HG02678 (cell line): Measurements from ENCODE around the gene BBS9.
"Not testable (repeated sequence)": the region's sequence is repeated elsewhere in the genome, so short reads cannot be mapped to it uniquely, and the experiment has no call there.

Experiments used
- ATAC-seq: cut with Tn5 transposase; IDR thresholded peaks from one replicate; pipeline ENCODE4 v1.9.1; 2021; ENCODE audit warnings: mild to moderate bottlenecking, moderate library complexity; ENCODE audit not compliant: unreplicated experiment

The BBS9 gene

DNA sequence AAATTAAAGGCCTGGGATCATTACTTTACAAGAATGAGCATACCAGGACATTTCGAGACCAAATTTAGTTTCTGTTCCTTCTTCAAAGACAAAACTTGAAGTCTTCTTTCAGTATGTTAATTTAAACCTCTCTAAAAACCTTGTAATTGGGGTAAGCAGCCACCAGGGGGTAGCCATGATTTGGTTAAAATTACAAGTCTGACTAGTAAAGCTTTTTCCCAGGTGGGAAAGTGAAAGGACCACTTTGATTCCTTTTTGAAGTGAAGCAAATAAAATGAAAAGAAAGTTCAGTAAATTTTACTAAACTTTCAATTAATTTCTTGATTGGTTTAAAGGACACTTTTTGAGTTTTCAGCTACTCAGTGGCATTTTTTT is 294.3 kb downstream of the BBS9 start:
- ATAC-seq, result peak; percentile 85

GRCh38 chr7:33425395-33425794 is 296.0 kb downstream of the BBS9 start:
- ATAC-seq, result no peak

DNA sequence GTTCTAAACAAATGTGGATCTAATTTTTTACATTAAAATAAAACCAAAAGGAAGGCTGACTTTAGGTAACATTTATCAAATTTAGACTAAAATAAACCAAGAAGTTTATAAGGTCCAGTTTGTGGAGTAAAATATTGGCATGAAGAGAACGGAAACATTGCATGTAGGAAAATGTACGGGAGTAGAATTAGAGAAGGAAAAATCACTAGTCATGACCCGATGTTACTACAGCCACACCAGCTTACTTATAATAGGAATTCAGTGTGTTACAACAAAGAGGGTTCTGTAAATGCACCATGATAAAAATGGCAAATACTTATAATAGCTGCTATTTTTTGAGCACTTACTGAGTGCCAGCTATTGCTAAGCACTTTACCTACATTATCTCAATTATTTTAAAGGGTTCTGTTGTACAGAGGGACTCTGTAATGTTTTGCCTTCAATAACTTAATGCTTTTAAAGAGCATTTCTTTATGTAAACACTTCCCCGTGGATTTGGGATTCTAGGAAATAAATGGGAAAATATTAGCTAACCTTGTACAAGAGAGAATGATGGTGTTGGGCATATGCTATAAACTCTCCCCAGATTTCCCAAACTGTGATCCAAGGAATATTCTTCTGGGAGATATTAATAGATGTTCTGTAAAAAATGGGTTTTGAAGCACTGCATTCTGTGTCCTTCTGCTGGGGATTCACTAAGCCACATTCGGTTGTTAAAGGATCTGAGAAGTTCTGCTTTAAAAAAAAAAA is 296.7 kb downstream of the BBS9 start:
- no peak for ATAC-seq

DNA sequence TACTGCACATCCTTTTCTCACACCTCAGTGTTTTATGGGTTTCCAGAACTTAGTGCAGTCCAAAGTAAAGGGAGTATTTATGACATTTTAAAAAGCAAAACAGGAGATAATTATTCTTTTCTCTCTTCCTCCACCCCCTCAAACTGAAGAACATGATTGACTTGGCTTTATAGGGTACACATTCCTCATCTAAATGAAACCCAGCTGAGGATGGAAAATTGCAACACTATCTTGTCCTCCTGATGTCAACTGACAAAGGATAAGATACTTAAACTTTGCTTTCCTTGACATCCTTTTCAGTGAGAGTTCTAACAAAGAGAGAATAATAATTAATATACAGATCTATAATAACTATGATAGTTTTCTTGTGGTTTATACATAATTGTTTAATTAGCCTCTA is 299.1 kb downstream of the BBS9 start:
- no peak for ATAC-seq

DNA sequence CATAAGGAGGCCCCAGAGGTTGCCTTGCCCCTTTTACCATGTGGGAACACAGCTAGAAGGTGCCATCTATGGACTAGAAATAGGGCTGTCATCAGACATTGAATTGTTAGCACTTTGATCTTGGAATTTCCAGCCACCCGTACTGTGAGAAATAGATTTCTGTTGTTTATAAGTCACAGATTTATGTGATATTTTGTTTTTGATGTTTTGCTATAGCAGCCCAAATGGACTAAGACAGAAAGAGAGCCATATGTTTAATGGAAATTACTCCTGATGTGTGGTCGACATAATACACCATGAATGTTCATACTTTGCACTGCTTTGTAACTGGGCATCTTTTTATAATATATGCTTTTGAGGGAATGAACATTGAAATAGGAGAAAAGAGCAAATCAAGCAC is 302.2 kb downstream of the BBS9 start:
- no peak for ATAC-seq

DNA sequence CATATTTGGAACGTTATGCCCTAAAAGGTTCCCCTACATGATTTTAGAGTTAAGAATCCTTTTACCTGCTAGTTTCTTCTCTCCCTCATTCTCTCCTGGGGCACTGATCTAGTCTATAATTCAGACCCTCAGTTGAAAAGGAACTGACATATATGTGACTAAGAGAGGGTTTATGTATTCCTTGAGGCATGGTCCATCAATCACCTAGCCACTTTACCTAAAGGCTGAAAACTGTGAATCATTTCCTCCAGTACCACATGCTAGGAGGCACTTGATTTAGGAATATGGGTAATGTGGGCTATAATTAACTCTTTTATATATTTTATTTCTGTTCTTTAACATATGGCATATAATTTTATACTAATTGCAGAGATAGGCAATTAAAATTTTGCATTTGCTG is 303.5 kb downstream of the BBS9 start:
- no peak for ATAC-seq

DNA sequence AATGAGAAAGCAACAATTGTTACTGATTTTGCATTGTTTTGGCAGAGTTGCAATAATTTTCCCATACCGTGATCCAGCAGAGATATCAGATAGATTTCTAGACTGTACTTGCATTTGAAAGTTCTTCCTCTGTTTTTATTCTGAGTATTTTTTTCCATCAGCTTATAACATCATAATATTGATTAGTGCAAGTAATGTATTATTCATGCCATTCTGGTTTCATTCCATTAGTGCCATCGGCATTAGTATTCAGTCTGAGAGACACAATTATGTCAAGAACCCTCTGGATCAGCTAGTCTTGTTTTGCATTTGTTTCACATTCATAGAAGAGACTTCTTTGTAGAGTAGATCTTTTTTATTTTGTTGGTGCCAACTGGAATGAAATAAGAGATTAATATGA is 304.0 kb downstream of the BBS9 start:
- no peak for ATAC-seq

DNA sequence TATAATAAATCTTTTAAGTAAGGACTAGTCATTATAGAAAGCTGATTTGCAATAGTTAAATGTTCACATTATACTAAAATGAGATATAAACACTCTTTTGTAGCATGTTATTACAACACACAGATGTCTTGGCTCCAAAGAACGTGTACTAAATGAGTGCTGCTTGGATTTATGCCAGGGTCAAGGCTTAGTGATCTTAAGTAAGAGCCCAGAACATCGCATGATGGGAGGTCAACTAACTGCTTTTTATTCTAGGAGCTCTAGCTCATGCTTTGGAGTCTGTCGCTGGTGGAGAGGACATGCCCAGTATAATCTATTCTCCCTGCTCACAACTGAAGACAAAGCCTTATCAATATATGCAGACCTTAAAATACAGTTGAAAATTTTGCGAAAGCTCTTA is 315.1 kb downstream of the BBS9 start:
- no peak for ATAC-seq

DNA sequence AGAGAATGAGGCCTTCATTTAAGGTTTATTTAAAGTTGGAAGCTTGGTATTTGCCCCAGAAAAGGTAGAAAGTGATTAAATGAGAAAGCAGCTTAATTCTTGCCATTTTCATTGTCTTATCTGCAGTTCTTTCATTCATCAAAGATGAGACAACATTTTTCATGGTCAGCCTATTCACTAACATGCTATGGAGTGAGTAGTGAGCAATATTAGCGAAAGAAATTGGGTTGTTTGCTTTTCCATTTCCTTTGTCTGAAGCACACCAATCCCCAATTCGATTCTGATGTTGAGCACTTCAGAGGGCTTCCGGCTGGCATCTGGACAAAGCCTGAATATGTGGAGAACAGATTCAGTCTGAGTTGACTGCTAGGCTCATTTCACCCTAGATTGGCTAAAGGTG is 317.2 kb downstream of the BBS9 start:
- no peak for ATAC-seq

- no peak for ATAC-seq
Measured at GRCh38 chr7:33448035-33448434, 318.7 kb downstream of the BBS9 start.

DNA sequence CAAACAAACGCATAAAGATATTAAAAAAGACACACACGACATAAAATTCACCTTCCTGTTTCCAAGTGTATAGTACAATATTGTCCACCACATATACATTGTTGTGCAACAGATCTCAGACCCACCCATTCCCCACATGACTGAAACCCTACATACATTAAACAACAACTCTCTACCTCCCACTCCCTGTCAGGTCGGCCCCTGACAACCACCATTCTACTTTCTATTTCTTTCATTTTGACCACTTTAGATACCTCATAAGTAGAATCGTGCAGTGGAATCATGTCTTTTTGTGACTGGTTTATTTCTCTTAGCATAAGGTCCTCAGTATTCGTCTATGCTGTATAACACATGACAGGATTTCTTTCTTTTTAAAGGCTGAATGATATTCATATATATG is 320.5 kb downstream of the BBS9 start:
- ATAC-seq, result no peak

DNA sequence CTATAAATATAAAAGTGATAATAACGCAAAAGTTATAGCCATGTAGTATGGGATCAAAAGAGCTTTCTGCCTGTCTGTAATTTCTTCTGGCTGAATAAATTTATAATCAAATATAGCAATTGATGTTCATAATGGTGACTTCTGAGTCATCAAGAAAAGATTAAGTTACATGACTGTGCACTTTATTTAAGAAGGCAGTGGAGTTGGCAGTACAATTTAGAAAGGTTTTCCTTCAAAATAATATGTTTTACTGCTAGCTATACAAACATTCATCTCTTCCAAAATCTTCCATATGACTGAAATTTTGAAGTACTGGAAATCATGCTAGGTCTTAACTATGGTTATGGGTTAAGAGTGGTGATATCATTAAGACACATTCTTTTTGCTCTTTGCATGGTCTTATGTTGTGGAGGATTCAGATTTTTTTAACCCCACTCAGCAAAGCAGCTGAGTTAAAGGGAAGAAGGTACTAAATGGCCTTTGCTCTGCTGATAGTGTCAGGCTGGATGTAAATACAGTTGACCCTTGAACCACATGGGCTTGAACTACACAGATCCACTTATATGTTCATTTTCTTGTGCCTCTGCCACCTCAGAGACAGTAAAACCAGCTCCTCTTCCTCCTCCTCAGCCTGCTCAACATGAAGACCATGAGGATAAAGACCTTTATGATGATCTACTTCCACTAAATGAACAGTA is 323.6 kb downstream of the BBS9 start:
- no peak for ATAC-seq

- ATAC-seq, result no peak
Measured at GRCh38 chr7:33457039-33457438, 327.7 kb downstream of the BBS9 start.

DNA sequence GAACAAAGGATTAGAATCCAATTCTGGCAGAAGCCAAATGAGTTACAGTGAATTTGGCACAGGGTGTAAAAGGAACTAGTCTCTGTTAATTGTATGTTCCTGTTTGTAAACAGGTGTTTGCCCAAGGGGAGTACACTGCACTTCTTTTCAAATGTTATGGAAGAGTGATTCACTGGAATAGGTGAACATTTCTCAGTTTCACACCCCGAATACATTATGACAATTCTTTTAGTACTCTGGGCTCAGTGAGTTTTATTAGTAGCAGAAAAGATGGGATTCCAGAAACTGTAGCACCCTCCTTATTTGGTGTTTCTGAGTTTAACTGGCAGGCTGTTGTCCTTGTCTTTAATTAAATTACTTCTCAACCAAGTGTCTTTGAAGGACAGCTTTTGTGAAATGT is 329.2 kb downstream of the BBS9 start:
- ATAC-seq, result no peak

- peak; percentile 45 for ATAC-seq
Measured at GRCh38 chr7:33459340-33459751, 330.0 kb downstream of the BBS9 start.

DNA sequence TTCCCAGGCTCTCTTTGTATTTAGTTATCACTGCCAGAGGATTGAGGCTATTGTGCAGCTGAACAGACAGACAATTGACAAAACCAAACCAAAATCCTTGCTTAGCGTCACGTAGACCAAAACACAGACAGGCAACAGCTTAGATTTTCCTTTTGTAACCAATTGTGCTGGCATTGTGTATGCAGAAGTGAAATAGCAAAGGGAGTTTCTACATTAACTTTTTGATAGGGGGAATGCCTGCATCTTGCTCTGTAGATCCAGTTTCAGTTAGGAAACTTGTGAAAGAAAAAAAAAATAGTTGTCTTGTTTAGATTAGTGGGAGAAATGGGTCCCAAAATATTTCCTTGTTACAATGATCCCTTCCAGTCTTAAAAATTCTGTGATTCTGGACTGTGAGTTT is 333.8 kb downstream of the BBS9 start:
- ATAC-seq, result no peak

- ATAC-seq, result no peak
Measured at GRCh38 chr7:33466203-33466602, 336.8 kb downstream of the BBS9 start.

- ATAC-seq, result peak; percentile 65
Measured at GRCh38 chr7:33471636-33472242, 342.4 kb downstream of the BBS9 start.

- ATAC-seq, result no peak
Measured at GRCh38 chr7:33472348-33473025, 343.1 kb downstream of the BBS9 start.

DNA sequence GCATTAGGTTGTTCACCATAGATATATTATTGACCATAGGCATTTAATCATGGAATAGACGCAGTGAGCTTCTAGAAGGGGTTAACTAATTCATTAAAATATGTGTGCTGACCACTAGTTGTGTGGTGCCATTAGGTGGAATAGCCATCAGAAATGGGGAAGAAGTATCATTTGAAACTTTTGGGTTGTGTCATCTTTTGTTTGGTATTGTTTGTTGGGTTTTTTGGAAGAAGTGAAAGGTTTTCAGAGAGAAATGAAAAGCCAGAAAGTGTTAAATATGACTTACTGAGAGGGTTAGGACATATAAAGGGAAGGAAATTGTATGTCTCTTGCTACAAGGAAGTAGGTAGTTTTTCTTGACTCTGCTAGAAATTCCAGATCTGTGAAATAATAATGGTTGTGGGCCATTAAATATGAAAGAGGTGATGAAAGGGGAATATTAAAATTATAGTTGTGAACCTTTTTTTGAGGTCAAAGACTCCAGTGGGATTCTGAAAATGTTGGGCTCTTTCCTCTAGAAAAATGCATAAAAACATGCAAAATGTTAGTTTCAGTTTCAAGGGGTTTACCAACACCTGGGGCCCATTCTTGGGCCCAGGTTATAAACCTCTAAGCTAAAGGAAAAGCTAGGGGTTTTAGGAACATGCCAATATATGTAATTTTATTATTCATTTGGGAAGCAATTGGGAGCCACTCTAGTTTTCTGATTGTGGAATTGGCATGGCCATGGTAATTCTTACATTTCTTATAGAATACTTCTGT is 348.5 kb downstream of the BBS9 start:
- no peak for ATAC-seq

DNA sequence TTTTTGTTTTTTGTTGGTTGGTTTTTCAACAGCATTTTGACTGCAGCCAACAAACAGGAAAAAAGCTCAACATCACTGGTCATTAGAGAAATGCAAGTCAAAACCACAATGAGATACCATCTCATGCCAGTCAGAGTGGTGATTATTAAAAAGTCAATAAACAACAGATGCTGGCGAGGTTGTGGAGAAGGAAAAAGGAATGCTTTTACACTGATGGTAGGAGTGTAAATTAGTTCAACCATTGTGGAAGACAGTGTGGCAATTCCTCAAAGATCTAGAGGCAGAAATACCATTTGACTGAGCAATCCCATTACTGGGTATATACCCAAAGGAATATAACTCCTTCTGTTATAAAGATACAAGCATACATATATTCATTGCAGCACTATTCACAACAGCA is 355.1 kb downstream of the BBS9 start:
- not testable (repeated sequence) for ATAC-seq
